Measurements from ENCODE around the gene PPP2R5E. TPM values are rescaled to one million over a fixed set of nuclear protein-coding genes. Genes with fewer than 3 reads are reported as not detected.

Gene PPP2R5E
- total and polyA plus RNA-seq, 11 donors: 6.2 to 44.2 (median 31.3) TPM

- intact Hi-C loops (cut with DNase I): loop anchor here in 3 of 10 donors (5.0 to 10.0 kb wide), 2 partner anchors 149 to 242 kb away; partner anchors contain the start of gene PPP2R5E (in 1 of the 3)
- Histone ChIP-seq H3K27me3 (no peaks in the 10 kb centered on the region), H3K4me1 (no peaks in the 10 kb centered on the region), H3K4me3 (no peak overlapping the region), H3K9me3 (no peaks in the 10 kb centered on the region), H3K36me3 (peaks cover 0 to 59% (median 51%) of the 10 kb centered on the region in 9 donors), H3K27ac (no peak overlapping the region)
- WGBS, 4 donors: 76 to 87% (median 86%) methylated on average over 2 of the region's 2 CpGs
- no peak for ATAC-seq
- no peak for DNase-seq
- no peak for TF ChIP-seq CTCF (IDR thresholded peaks at IDR 0.05)
- TF ChIP-seq POLR2A (IDR thresholded peaks at IDR 0.05): no peak
Observed at GRCh38 chr14:63393012-63393411, 150.2 kb downstream of the PPP2R5E start.

- Histone ChIP-seq H3K36me3 (peaks cover 0 to 67% (median 58%) of the 10 kb centered on the region in 9 donors), H3K9me3 (no peaks in the 10 kb centered on the region), H3K4me1 (no peaks in the 10 kb centered on the region), H3K4me3 (no peak overlapping the region), H3K27me3 (no peaks in the 10 kb centered on the region), H3K27ac (no peak overlapping the region)
- ATAC-seq (no peak), DNase-seq (no peak)
- intact Hi-C loops (cut with DNase I): loop anchor here in 3 of 10 donors (5.0 to 10.0 kb wide), 2 partner anchors 150 to 243 kb away; partner anchors contain the start of gene PPP2R5E (in 1 of the 3)
- WGBS, 4 donors: 58 to 86% (median 74%) methylated on average over 1 of the region's 1 CpG
- TF ChIP-seq POLR2A (IDR thresholded peaks at IDR 0.05) (no peak), CTCF (IDR thresholded peaks at IDR 0.05) (no peak)
Observed at GRCh38 chr14:63392236-63392635, 150.9 kb downstream of the PPP2R5E start.

- Histone ChIP-seq H3K4me1 (no peaks in the 10 kb centered on the region), H3K4me3 (no peak overlapping the region), H3K27ac (no peak overlapping the region), H3K36me3 (peaks cover 0 to 84% (median 81%) of the 10 kb centered on the region in 9 donors), H3K27me3 (no peaks in the 10 kb centered on the region), H3K9me3 (no peaks in the 10 kb centered on the region)
- TF ChIP-seq CTCF (IDR thresholded peaks at IDR 0.05) (peak; percentile 73 to 86 (median 79)), POLR2A (IDR thresholded peaks at IDR 0.05) (no peak)
- WGBS, 4 donors: 53 to 62% (median 54%) methylated on average over 8 of the region's 8 CpGs
- intact Hi-C loops (cut with DNase I): loop anchor here in 9 of 10 donors (1.0 to 10.0 kb wide), 13 partner anchors 153 to 386 kb away; partner anchors contain the start of genes PPP2R5E (in 7 of the 9) and WDR89 (in 2 of the 9)
- DNase-seq (peak; percentile 35 to 70 (median 45)), ATAC-seq (peak; percentile 79 to 88 (median 86))
Observed at GRCh38 chr14:63388766-63389431, 154.3 kb downstream of the PPP2R5E start.

- no peak for DNase-seq
- ATAC-seq: no peak
- 69 to 75% (median 71%) methylated on average over 5 of the region's 5 CpGs for WGBS, 4 donors
Observed at GRCh38 chr14:63387711-63388110, 155.5 kb downstream of the PPP2R5E start.

More at GRCh38 chr14:63387711-63388110, 155.5 kb downstream of the PPP2R5E start:
- Histone ChIP-seq H3K36me3 (peaks cover 0 to 84% (median 80%) of the 10 kb centered on the region in 9 donors), H3K27me3 (no peaks in the 10 kb centered on the region), H3K4me1 (no peaks in the 10 kb centered on the region), H3K9me3 (no peaks in the 10 kb centered on the region), H3K4me3 (no peak overlapping the region), H3K27ac (no peak overlapping the region)
- intact Hi-C loops (cut with DNase I): loop anchor here in 9 of 10 donors (1.0 to 10.0 kb wide), 12 partner anchors 155 to 387 kb away; partner anchors contain the start of genes PPP2R5E (in 6 of the 9) and WDR89 (in 2 of the 9)
- TF ChIP-seq CTCF (IDR thresholded peaks at IDR 0.05) (no peak), POLR2A (IDR thresholded peaks at IDR 0.05) (no peak)
